GM12878 (cell line): Measurements from ENCODE around the gene ITGA11. TPM values are rescaled to one million over a fixed set of nuclear protein-coding genes. Genes with fewer than 3 reads are reported as not detected.

Experiments used
- ATAC-seq: fragments of 200-7000 bp; cut with Tn5 transposase; 3 replicates; pipeline ENCODE4 v1.9.1; 2020; ENCODE audit warnings: mild to moderate bottlenecking, moderate library complexity
- BruUV-seq: library from RNA; stranded (reverse); fragments of 400-500 nt; replicated peaks from 2 replicates; lab custom pipeline; 2021; lab: Mats Ljungman, UMichigan
- CTCF ChIA-PET: fragments of 300-600 bp; sonication (Branson Sonifier 250); formaldehyde crosslinking; extraction: SDS; loops from one replicate; lab custom pipeline; 2021; ENCODE audit warnings: inconsistent platforms; lab: Yijun Ruan, JAX
- POLR2A ChIA-PET: fragments of 350-600 bp; formaldehyde crosslinking; extraction: SDS; loops from one replicate; lab custom pipeline; 2021; ENCODE audit warnings: inconsistent platforms; lab: Charles Lee
- RAD21 ChIA-PET: fragments of 300-600 bp; sonication (Branson Sonifier 250); formaldehyde crosslinking; loops from one replicate; lab custom pipeline; 2023; ENCODE audit warnings: antibody characterized with exemption; ENCODE audit not compliant: unreplicated experiment; lab: Charles Lee
- SMC1A ChIA-PET: fragments of 300-600 bp; sonication (Branson Sonifier 250); formaldehyde crosslinking; loops from one replicate; lab custom pipeline; 2023; ENCODE audit not compliant: unreplicated experiment, uncharacterized antibody; lab: Charles Lee
- DNase-seq: peaks from one replicate; pipeline ENCODE4 v3.0.0-alpha.2; 2011; ENCODE audit warnings: low read depth, low spot score
- FAIRE-seq: peaks from 3 replicates; lab custom pipeline; 2011; peaks lifted over from hg19 to GRCh38; lab: Jason Lieb, UNC
- H2AFZ ChIP-seq: 2 replicates; pipeline ENCODE4 v1.6.0; 2011; ENCODE audit warnings: low read depth, low read length, control low read depth; ENCODE audit not compliant: control insufficient read depth
- H3K27ac ChIP-seq: 2 replicates; pipeline ENCODE4 v1.5.1; 2011; ENCODE audit warnings: control low read depth; ENCODE audit not compliant: control insufficient read depth, insufficient read depth
- H3K27me3 ChIP-seq, 2 experiments: replicated peaks in 1 of 2; 2 replicates each; pipeline versions ENCODE4 v1.6.0 to v1.6.1; 2011; ENCODE audit warnings: low read length in 1 of 2; ENCODE audit not compliant: control insufficient read depth in 2 of 2, insufficient read depth in 2 of 2
- H3K36me3 ChIP-seq, 2 experiments: 2 replicates each; pipeline ENCODE4 v1.5.1; 2011; ENCODE audit warnings: low read length in 1 of 2; ENCODE audit not compliant: control insufficient read depth in 2 of 2, insufficient read depth in 2 of 2
- H3K4me1 ChIP-seq: 2 replicates; pipeline ENCODE4 v1.6.1; 2011; ENCODE audit warnings: mild to moderate bottlenecking, low read length, moderate library complexity, mixed read lengths; ENCODE audit not compliant: control insufficient read depth, insufficient read depth
- H3K4me2 ChIP-seq: 2 replicates; pipeline ENCODE4 v1.6.0; 2011; ENCODE audit warnings: control low read depth; ENCODE audit not compliant: control insufficient read depth, insufficient read depth
- H3K4me3 ChIP-seq: fragments of 200-600 bp; sonication (generic); 2 replicates; pipeline ENCODE4 v1.5.1; 2016
- H3K79me2 ChIP-seq: 2 replicates; pipeline ENCODE4 v1.6.0; 2011; ENCODE audit warnings: low read length; ENCODE audit not compliant: control insufficient read depth, insufficient read depth
- H3K9ac ChIP-seq: 2 replicates; pipeline ENCODE4 v1.8.0; 2011; ENCODE audit warnings: low read length, control low read depth, mixed read lengths; ENCODE audit not compliant: control insufficient read depth, insufficient read depth
- H3K9me3 ChIP-seq: replicated peaks from 3 replicates; pipeline ENCODE4 v1.5.1; 2011; ENCODE audit warnings: mild to moderate bottlenecking, low read length; ENCODE audit not compliant: control insufficient read depth, insufficient read depth
- H4K20me1 ChIP-seq: 2 replicates; pipeline ENCODE4 v1.6.0; 2011; ENCODE audit not compliant: control insufficient read depth, insufficient read depth
- ATF2 ChIP-seq: IDR thresholded peaks from 2 replicates; pipeline ENCODE4 v1.6.1; 2012; ENCODE audit warnings: low read length, inconsistent platforms
- BCL11A ChIP-seq: IDR thresholded peaks from 2 replicates; pipeline ENCODE4 v1.6.1; 2011; ENCODE audit warnings: low read depth, low read length
- BMI1 ChIP-seq: fragments of 450-650 bp; IDR thresholded peaks from 2 replicates; pipeline ENCODE4 v1.6.1; 2016; ENCODE audit warnings: mild to moderate bottlenecking, moderate library complexity, borderline replicate concordance
- CHD2 ChIP-seq: IDR thresholded peaks from 2 replicates; pipeline ENCODE4 v1.6.1; 2011; ENCODE audit warnings: low read depth, low read length, improper control_type of control experiment, borderline replicate concordance
- E2F8 ChIP-seq: fragments of 450-650 bp; IDR thresholded peaks from 2 replicates; pipeline ENCODE4 v1.6.1; 2018; ENCODE audit warnings: mild to moderate bottlenecking, low read depth, moderate library complexity; ENCODE audit not compliant: partially characterized antibody
- GABPA ChIP-seq: IDR thresholded peaks from 2 replicates; pipeline ENCODE4 v1.6.1; 2014; ENCODE audit warnings: antibody characterized with exemption, low read depth, mild to moderate bottlenecking, inconsistent platforms
- IKZF2 ChIP-seq, 2 experiments: fragments of 450-650 bp; IDR thresholded peaks; 2 replicates each; pipeline ENCODE4 v1.6.1; 2017; ENCODE audit warnings: mild to moderate bottlenecking in 2 of 2, moderate library complexity in 2 of 2
- KDM1A ChIP-seq: fragments of 200-600 bp; sonication (generic); IDR thresholded peaks from 2 replicates; pipeline ENCODE4 v1.6.1; 2016; ENCODE audit warnings: borderline replicate concordance
- NFIC ChIP-seq: IDR thresholded peaks from 2 replicates; pipeline ENCODE4 v1.6.1; 2012; ENCODE audit warnings: low read depth, mild to moderate bottlenecking, inconsistent platforms, low read length, moderate library complexity
- NFXL1 ChIP-seq: fragments of 450-650 bp; IDR thresholded peaks from 2 replicates; pipeline ENCODE4 v1.6.1; 2017; ENCODE audit warnings: antibody characterized with exemption, mild to moderate bottlenecking, borderline replicate concordance
- POLR2AphosphoS5 ChIP-seq: IDR thresholded peaks from 2 replicates; pipeline ENCODE4 v1.6.1; 2011; ENCODE audit warnings: mild to moderate bottlenecking, low read length, inconsistent platforms
- STAT1 ChIP-seq: fragments of 450-650 bp; conservative IDR thresholded peaks from 2 replicates; pipeline ENCODE4 v1.6.1; 2014; ENCODE audit warnings: antibody characterized with exemption, mild to moderate bottlenecking
- ZNF384 ChIP-seq: IDR thresholded peaks from 2 replicates; pipeline ENCODE4 v1.6.1; 2012; ENCODE audit warnings: low read depth, mild to moderate bottlenecking, low read length, improper control_type of control experiment, borderline replicate concordance
- ZSCAN29 ChIP-seq: fragments of 450-650 bp; IDR thresholded peaks from 2 replicates; pipeline ENCODE4 v1.6.1; 2017; ENCODE audit warnings: mild to moderate bottlenecking, moderate library complexity
- WGBS: methylation state at CpG from one replicate; pipeline ENCODE4 v1.1.6; 2016; ENCODE audit warnings: low lambda C conversion rate; ENCODE audit not compliant: insufficient replicate concordance, insufficient coverage; ENCODE audit errors: missing lambda C conversion rate; 5-methylcytosine and 5-hydroxymethylcytosine counted together
- in situ Hi-C: fragments of 300-500 bp; cut with MboI; formaldehyde crosslinking; loops from 9 replicates; pipeline ENCODE4 v1.14.3; 2018; ENCODE audit warnings: mixed read lengths
- intact Hi-C: fragments of 100-400 bp; cut with micrococcal nuclease; formaldehyde crosslinking; loops from one replicate; pipeline ENCODE4 v1.14.2; 2022; ENCODE audit not compliant: unreplicated experiment
- polyA plus RNA-seq, 11 experiments: library from polyadenylated mRNA; depleted of rRNA in 4 of 11; unstranded in 6 of 11; stranded (reverse) in 5 of 11; fragments of >200 nt; fragmentation: Nextera tagmentation in 4 of 11; fragmentation: Illumina TruSeq in 1 of 11; extraction: Ambion mirVana in 4 of 11; extraction: Trizol in 1 of 11; gene quantifications; 1 replicate in 1 of 11; 2 replicates in 10 of 11; pipeline versions ENCODE4 v1.2.1 to v1.2.3, GENCODE V29; 2011 to 2016; ENCODE audit warnings: inconsistent platforms in 2 of 11, missing spikeins in 2 of 11, low read depth in 1 of 11
- total RNA-seq, 4 experiments: library from RNA; depleted of rRNA in 3 of 4; stranded (reverse); fragments of >200 nt in 3 of 4; fragmentation: Illumina TruSeq in 1 of 4; extraction: Trizol in 1 of 4; gene quantifications; 2 replicates each; pipeline versions ENCODE4 v1.2.1 to v1.2.3, GENCODE V29; 2013 to 2021
- TF ChIP-seq, protein P1 (sequence below): fragments of 450-650 bp; conservative IDR thresholded peaks from 2 replicates; pipeline ENCODE4 v1.6.1; 2017; ENCODE audit warnings: mild to moderate bottlenecking, moderate library complexity

ITGA11 gene
- total and polyA plus RNA-seq, 10 of the 15 experiments (the other 5 are each of a cell fraction or from before 2014, with no cell fraction given): under 0.01 to 0.36 (median 0.13) TPM; not detected in 1

DNA sequence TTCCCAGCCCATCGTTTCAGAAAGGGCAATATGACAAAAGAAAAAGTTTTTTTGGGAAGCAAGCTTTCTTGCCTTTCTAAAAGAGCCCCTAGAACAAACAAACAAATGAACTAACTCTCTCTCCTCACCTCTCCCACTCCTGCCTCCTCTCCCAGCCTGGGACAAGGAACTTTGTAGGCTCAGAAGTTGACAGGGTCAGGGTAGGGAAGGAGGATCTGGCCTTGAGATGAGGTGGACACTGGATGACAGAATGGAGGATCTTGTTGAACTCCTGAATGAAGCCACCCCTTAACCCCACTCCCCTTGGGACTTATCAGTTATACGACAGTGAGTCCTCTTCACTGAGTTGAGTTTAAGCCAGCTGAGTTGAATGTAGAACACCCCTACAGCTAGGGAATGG is 1.6 kb upstream of the ITGA11 start:
- H3K4me1 ChIP-seq: no peaks in the 10 kb centered on the region
- intact Hi-C loops: no loop called here
- in situ Hi-C loops: no loop called here
- TF ChIP-seq KDM1A: no peak
- no peak for TF ChIP-seq ZNF384
- TF ChIP-seq BMI1: no peak
- TF ChIP-seq CHD2: no peak
- TF ChIP-seq E2F8: no peak
- TF ChIP-seq NFXL1: no peak
- TF ChIP-seq, protein P1, sequence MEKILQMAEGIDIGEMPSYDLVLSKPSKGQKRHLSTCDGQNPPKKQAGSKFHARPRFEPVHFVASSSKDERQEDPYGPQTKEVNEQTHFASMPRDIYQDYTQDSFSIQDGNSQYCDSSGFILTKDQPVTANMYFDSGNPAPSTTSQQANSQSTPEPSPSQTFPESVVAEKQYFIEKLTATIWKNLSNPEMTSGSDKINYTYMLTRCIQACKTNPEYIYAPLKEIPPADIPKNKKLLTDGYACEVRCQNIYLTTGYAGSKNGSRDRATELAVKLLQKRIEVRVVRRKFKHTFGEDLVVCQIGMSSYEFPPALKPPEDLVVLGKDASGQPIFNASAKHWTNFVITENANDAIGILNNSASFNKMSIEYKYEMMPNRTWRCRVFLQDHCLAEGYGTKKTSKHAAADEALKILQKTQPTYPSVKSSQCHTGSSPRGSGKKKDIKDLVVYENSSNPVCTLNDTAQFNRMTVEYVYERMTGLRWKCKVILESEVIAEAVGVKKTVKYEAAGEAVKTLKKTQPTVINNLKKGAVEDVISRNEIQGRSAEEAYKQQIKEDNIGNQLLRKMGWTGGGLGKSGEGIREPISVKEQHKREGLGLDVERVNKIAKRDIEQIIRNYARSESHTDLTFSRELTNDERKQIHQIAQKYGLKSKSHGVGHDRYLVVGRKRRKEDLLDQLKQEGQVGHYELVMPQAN: no peak
- TF ChIP-seq ZSCAN29: no peak
- no peak for TF ChIP-seq GABPA
- no peak for TF ChIP-seq STAT1
- no peak for TF ChIP-seq BCL11A
- TF ChIP-seq POLR2AphosphoS5: no peak
- TF ChIP-seq ATF2: no peak
- TF ChIP-seq NFIC: no peak
- no peak for TF ChIP-seq IKZF2 (IDR thresholded peaks at IDR 0.05)
- ChIA-PET CTCF (no interaction called here), RAD21 (no interaction called here), SMC1A (no interaction called here), POLR2A (interaction anchor here (0.6 kb wide), 1 partner anchor 214 kb away, joined by 3 read pairs; no protein-coding TSS in a partner anchor)
- FAIRE-seq (no peak), DNase-seq (no peak), ATAC-seq (no peak)
- H3K4me2 ChIP-seq: no peak overlapping the region
- BruUV-seq: no TSS peak
- H3K79me2 ChIP-seq: no peaks in the 10 kb centered on the region
- peaks cover 11 to 18% of the 10 kb centered on the region in 2 experiments for H3K27me3 ChIP-seq
- H3K9ac ChIP-seq: no peak overlapping the region
- no peaks in the 10 kb centered on the region for H3K36me3 ChIP-seq
- no peak overlapping the region for H3K4me3 ChIP-seq
- no peak overlapping the region for H2AFZ ChIP-seq
- no peaks in the 10 kb centered on the region; the same call in 2 of the 3 replicates for H3K9me3 ChIP-seq
- 0% methylated on average over 2 of the region's 2 CpGs for WGBS
- no peaks in the 10 kb centered on the region for H4K20me1 ChIP-seq
- H3K27ac ChIP-seq: no peak overlapping the region
